CD4-positive, alpha-beta T cell (primary cell): ENCODE measurements around the gene GMPPA. TPM values are rescaled to one million over a fixed set of nuclear protein-coding genes. Genes with fewer than 3 reads are reported as not detected.

ENCODE experiments used
- ATAC-seq: fragments of 200-7000 bp; cut with Tn5 transposase; one replicate; pipeline ENCODE4 v1.10.0; 2022; ENCODE audit warnings: mild to moderate bottlenecking; ENCODE audit not compliant: poor library complexity
- CTCF ChIA-PET: fragments of 350-600 bp; sonication (Branson Sonifier 250); formaldehyde crosslinking; loops from one replicate; lab custom pipeline; 2021; ENCODE audit warnings: antibody characterized with exemption, inconsistent platforms; lab: Charles Lee
- POLR2A ChIA-PET: fragments of 350-600 bp; sonication (Branson Sonifier 250); formaldehyde crosslinking; loops from one replicate; lab custom pipeline; 2021; ENCODE audit warnings: antibody characterized with exemption, inconsistent platforms; lab: Charles Lee
- DNase-seq, 14 experiments: peaks; one replicate each; pipeline ENCODE4 v3.0.0-alpha.2; 2013 to 2020; ENCODE audit warnings: mixed read lengths in 2 of 14
- H3K27ac ChIP-seq, 2 donors: one replicate each; pipeline versions ENCODE4 v1.5.1 to v1.7.0; 2013; ENCODE audit warnings: low read length in 2 of 2, low read depth in 1 of 2, mild to moderate bottlenecking in 1 of 2
- H3K27me3 ChIP-seq, 2 experiments: 1 replicate in 1 of 2; 2 replicates in 1 of 2; pipeline versions ENCODE4 v1.6.1 to v1.7.0; 2013; ENCODE audit warnings: low read length in 2 of 2, control low read depth in 1 of 2, mild to moderate bottlenecking in 1 of 2, moderate library complexity in 1 of 2; ENCODE audit not compliant: insufficient read depth in 2 of 2, control insufficient read depth in 1 of 2
- H3K36me3 ChIP-seq: one replicate; pipeline ENCODE4 v1.6.1; 2013; ENCODE audit warnings: low read length, control low read depth; ENCODE audit not compliant: insufficient read depth
- H3K4me1 ChIP-seq: one replicate; pipeline ENCODE4 v1.6.1; 2013; ENCODE audit warnings: low read length, control low read depth; ENCODE audit not compliant: insufficient read depth
- H3K4me3 ChIP-seq: one replicate; pipeline ENCODE4 v1.5.1; 2013; ENCODE audit warnings: mild to moderate bottlenecking, low read length, moderate library complexity
- H3K9me3 ChIP-seq, 2 experiments: 1 replicate in 1 of 2; 2 replicates in 1 of 2; pipeline versions ENCODE4 v1.6.1 to v1.7.0; 2013; ENCODE audit warnings: low read length in 2 of 2, mild to moderate bottlenecking in 2 of 2, control low read depth in 1 of 2, moderate library complexity in 1 of 2; ENCODE audit not compliant: control insufficient read depth in 1 of 2, insufficient read depth in 1 of 2
- H3K27ac Mint-ChIP-seq: one replicate; pipeline ENCODE4 v1.8.0; 2020; ENCODE audit warnings: mixed read lengths
- H3K27me3 Mint-ChIP-seq: one replicate; pipeline ENCODE4 v1.8.0; 2021; ENCODE audit warnings: mixed read lengths
- H3K36me3 Mint-ChIP-seq: one replicate; pipeline ENCODE4 v1.8.0; 2021; ENCODE audit warnings: low read depth, mixed read lengths
- H3K4me1 Mint-ChIP-seq: one replicate; pipeline ENCODE4 v1.8.0; 2021; ENCODE audit warnings: low read depth, mixed read lengths
- H3K4me3 Mint-ChIP-seq: one replicate; pipeline ENCODE4 v1.8.0; 2020; ENCODE audit warnings: mild to moderate bottlenecking, mixed read lengths
- H3K9me3 Mint-ChIP-seq: one replicate; pipeline ENCODE4 v1.8.0; 2020; ENCODE audit warnings: mixed read lengths
- CTCF ChIP-seq: fragments of 200-600 bp; IDR thresholded peaks from one replicate; pipeline ENCODE4 v1.8.0; 2022; ENCODE audit warnings: antibody characterized with exemption, mild to moderate bottlenecking
- intact Hi-C, 2 experiments: fragments of 100-400 bp; cut with DNase I in 1 of 2; cut with micrococcal nuclease in 1 of 2; formaldehyde crosslinking; loops; one replicate each; pipeline versions ENCODE4 v1.15.1 to v1.9.0; 2023 to 2025; cut with DNase I, micrococcal nuclease
- total RNA-seq, 174 experiments: library from RNA in 2 of 174; stranded (reverse) in 2 of 174; gene quantifications; one replicate each; pipeline ENCODE4 v1.2.3 and lab custom pipeline; 2021 to 2026

GMPPA gene
- total RNA-seq, 2 experiments from 2014 or later: 13.3 to 14.4 TPM

- ATAC-seq (no peak), DNase-seq (no peak)
- no peaks in the 10 kb centered on the region for H3K27me3 ChIP-seq
- no peak overlapping the region for H3K27ac Mint-ChIP-seq
- no peaks in the 10 kb centered on the region for H3K27me3 Mint-ChIP-seq
- no peaks in the 10 kb centered on the region for H3K9me3 Mint-ChIP-seq
- H3K27ac ChIP-seq: no peak overlapping the region
- no peak overlapping the region for H3K4me3 ChIP-seq
- ChIA-PET POLR2A (no interaction called here), CTCF (no interaction called here)
- no peaks in the 10 kb centered on the region for H3K36me3 Mint-ChIP-seq
- no peak for TF ChIP-seq CTCF
- intact Hi-C loops: no loop called here
- H3K4me1 ChIP-seq: peaks cover 8% of the 10 kb centered on the region
- no peaks in the 10 kb centered on the region for H3K36me3 ChIP-seq
- H3K4me1 Mint-ChIP-seq: peaks cover 6% of the 10 kb centered on the region
- no peak overlapping the region for H3K4me3 Mint-ChIP-seq
- no peaks in the 10 kb centered on the region for H3K9me3 ChIP-seq
Measured at GRCh38 chr2:219462349-219462748, 36.3 kb upstream of the GMPPA start.

- H3K9me3 ChIP-seq: no peaks in the 10 kb centered on the region
- no peak for ATAC-seq
- H3K36me3 ChIP-seq: no peaks in the 10 kb centered on the region
- H3K4me1 ChIP-seq: peaks cover 3% of the 10 kb centered on the region
- TF ChIP-seq CTCF: no peak
- Mint-ChIP-seq H3K27me3 (no peaks in the 10 kb centered on the region), H3K9me3 (no peaks in the 10 kb centered on the region), H3K4me3 (no peak overlapping the region), H3K4me1 (no peaks in the 10 kb centered on the region), H3K27ac (no peak overlapping the region), H3K36me3 (no peaks in the 10 kb centered on the region)
- ChIA-PET POLR2A (no interaction called here), CTCF (interaction anchor here (1.7 kb wide), 1 partner anchor 65 kb away, joined by 6 read pairs; no protein-coding TSS in a partner anchor)
- no peak for DNase-seq
- H3K27me3 ChIP-seq: no peaks in the 10 kb centered on the region
- intact Hi-C loops: no loop called here
- H3K27ac ChIP-seq: no peak overlapping the region
- no peak overlapping the region for H3K4me3 ChIP-seq
Measured at GRCh38 chr2:219464286-219465032, 34.2 kb upstream of the GMPPA start.

GRCh38 chr2:219465659-219466561 is 32.8 kb upstream of the GMPPA start:
- no peaks in the 10 kb centered on the region for H3K27me3 Mint-ChIP-seq
- POLR2A ChIA-PET: no interaction called here

More at GRCh38 chr2:219465659-219466561, 32.8 kb upstream of the GMPPA start:
- H3K36me3 Mint-ChIP-seq: no peaks in the 10 kb centered on the region
- Histone ChIP-seq H3K4me1 (no peaks in the 10 kb centered on the region), H3K27me3 (no peaks in the 10 kb centered on the region), H3K27ac (no peak overlapping the region), H3K4me3 (no peak overlapping the region), H3K36me3 (no peaks in the 10 kb centered on the region), H3K9me3 (no peaks in the 10 kb centered on the region)
- no peaks in the 10 kb centered on the region for H3K9me3 Mint-ChIP-seq
- no peaks in the 10 kb centered on the region for H3K4me1 Mint-ChIP-seq
- TF ChIP-seq CTCF: no peak
- ATAC-seq (no peak), DNase-seq (no peak)
- no peak overlapping the region for H3K27ac Mint-ChIP-seq
- intact Hi-C loops: no loop called here
- no peak overlapping the region for H3K4me3 Mint-ChIP-seq
- CTCF ChIA-PET: no interaction called here
